Activated naive CD8-positive, alpha-beta T cell (primary cell): ENCODE measurements around the gene TERF2IP.
A peak's percentile ranks its signal among the peaks of the same experiment; 100 is the strongest.

Experiments used
- H3K27ac Mint-ChIP-seq: one replicate; pipeline ENCODE4 v1.8.0; 2021; ENCODE audit warnings: mixed read lengths
- H3K27me3 Mint-ChIP-seq: one replicate; pipeline ENCODE4 v1.8.0; 2021; ENCODE audit warnings: mixed read lengths
- H3K36me3 Mint-ChIP-seq: one replicate; pipeline ENCODE4 v1.8.0; 2021; ENCODE audit warnings: mixed read lengths
- H3K4me1 Mint-ChIP-seq: one replicate; pipeline ENCODE4 v1.8.0; 2021; ENCODE audit warnings: low read depth, mixed read lengths
- H3K4me3 Mint-ChIP-seq: one replicate; pipeline ENCODE4 v1.8.0; 2021; ENCODE audit warnings: mild to moderate bottlenecking, mixed read lengths
- H3K9me3 Mint-ChIP-seq: one replicate; pipeline ENCODE4 v1.8.0; 2021; ENCODE audit warnings: low read depth, mixed read lengths

The TERF2IP gene, protein sequence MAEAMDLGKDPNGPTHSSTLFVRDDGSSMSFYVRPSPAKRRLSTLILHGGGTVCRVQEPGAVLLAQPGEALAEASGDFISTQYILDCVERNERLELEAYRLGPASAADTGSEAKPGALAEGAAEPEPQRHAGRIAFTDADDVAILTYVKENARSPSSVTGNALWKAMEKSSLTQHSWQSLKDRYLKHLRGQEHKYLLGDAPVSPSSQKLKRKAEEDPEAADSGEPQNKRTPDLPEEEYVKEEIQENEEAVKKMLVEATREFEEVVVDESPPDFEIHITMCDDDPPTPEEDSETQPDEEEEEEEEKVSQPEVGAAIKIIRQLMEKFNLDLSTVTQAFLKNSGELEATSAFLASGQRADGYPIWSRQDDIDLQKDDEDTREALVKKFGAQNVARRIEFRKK

DNA sequence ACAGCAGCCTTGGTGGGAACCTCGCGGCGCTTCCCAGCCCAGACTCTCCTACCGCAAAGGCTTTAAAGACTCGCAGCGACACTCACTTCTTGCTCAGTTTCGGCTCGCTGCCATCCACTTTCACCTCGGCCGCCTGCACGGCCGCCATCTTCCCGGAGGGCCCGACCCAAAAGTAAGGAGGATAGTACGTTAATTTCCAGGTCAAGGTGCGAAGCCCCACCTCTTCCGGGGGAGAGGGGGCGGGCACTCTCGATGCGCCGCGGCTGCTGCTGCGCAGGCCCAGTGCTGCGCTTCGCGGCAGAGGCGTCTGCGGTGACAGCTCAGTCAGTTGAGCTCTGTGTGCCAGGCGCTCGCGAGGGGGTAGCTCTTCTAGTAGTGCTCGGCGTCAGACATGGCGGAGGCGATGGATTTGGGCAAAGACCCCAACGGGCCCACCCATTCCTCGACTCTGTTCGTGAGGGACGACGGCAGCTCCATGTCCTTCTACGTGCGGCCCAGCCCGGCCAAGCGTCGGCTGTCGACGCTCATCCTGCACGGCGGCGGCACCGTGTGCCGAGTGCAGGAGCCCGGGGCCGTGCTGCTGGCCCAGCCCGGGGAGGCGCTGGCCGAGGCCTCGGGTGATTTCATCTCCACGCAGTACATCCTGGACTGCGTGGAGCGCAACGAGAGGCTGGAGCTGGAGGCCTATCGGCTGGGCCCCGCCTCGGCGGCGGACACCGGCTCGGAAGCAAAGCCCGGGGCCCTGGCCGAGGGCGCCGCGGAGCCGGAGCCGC lies at the start of gene TERF2IP, which contains the start of gene KARS1:
Gene TERF2IP, plus strand, starts transcription at position 282 of the 773 bp plus-strand sequence. Its CDS starts 110 bp downstream, at position 392.
Gene KARS1, minus strand, starts transcription at position 174 of the 773 bp plus-strand sequence. Its CDS starts 26 bp downstream, at position 148.
- H3K4me3 Mint-ChIP-seq = peak within 1 kb of the TSS; percentile 98
- no peaks in the 10 kb centered on the region for H3K9me3 Mint-ChIP-seq
- peak within 1 kb of the TSS; percentile 99 for H3K27ac Mint-ChIP-seq
- H3K36me3 Mint-ChIP-seq = peaks cover 12% of the 10 kb centered on the region
- H3K4me1 Mint-ChIP-seq = peaks cover 59% of the 10 kb centered on the region
- H3K27me3 Mint-ChIP-seq = no peaks in the 10 kb centered on the region

DNA sequence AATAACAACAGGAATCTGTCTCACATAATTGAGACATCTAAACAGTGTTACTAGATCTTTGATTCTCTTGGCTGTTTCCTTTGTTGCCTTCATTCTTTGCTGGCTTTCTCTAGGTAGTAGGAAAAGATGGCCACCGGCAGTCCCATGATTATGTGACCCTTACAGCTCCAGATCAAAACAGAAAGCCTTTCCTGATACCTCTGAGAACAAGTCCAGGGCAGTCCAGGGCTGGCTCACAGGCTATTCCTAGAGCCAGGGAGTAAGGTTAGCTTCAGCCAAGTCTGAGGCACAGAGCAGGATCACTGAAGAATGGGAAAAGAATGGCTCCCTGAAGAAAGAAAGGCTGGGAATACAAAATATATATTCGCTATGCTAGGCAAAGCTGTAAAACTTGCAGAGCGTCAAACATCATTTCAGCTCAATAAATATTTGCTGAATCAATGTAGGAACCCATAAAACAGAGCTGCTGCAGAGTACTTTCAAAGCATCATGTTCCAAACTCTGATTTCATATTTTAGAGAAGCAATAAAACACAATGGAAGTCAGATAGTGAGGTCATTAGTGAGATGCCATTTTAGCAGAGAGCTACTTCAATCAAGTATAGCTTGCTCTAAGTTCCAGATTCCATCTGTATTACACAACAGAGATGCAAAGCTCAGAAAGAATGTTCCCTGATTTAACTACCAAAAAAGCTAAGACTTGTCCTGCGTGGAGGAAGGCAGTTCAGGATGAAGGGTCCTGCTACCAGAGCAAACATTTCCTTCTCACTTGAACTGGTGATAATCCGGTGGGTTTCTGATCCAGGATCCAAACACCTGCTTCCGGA lies 47.9 kb upstream of the TERF2IP start:
- H3K36me3 Mint-ChIP-seq = peaks cover 38% of the 10 kb centered on the region
- no peak overlapping the region for H3K4me3 Mint-ChIP-seq

DNA sequence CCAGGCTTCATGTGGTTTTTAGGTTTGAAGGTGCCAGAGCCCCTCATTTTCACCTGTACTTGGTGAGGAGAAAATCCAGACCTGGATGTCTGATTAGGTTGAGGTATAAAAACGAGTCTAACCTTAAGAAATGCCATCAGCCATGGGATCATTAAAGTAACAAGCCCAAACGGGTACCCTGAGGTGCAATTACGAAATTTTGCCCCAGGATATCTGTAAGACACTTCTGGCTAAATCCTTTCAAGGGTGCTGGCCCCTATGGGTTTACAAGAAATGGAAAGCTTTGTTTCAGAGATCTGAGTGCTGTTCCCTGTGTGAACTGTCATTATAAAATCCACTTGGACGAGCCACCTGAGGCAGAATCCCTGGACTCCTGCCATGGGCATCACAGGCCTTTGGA lies 44.3 kb upstream of the TERF2IP start:
- H3K4me1 Mint-ChIP-seq = no peaks in the 10 kb centered on the region
- no peaks in the 10 kb centered on the region for H3K27me3 Mint-ChIP-seq
- no peak overlapping the region for H3K27ac Mint-ChIP-seq
- H3K4me3 Mint-ChIP-seq = no peak overlapping the region
- H3K36me3 Mint-ChIP-seq = peaks cover 32% of the 10 kb centered on the region
- H3K9me3 Mint-ChIP-seq = peaks cover 9% of the 10 kb centered on the region

More for the DNA sequence above, 47.9 kb upstream of the TERF2IP start:
- peaks cover 3% of the 10 kb centered on the region for H3K4me1 Mint-ChIP-seq
- no peaks in the 10 kb centered on the region for H3K27me3 Mint-ChIP-seq
- no peak overlapping the region for H3K27ac Mint-ChIP-seq
- peaks cover 9% of the 10 kb centered on the region for H3K9me3 Mint-ChIP-seq

DNA sequence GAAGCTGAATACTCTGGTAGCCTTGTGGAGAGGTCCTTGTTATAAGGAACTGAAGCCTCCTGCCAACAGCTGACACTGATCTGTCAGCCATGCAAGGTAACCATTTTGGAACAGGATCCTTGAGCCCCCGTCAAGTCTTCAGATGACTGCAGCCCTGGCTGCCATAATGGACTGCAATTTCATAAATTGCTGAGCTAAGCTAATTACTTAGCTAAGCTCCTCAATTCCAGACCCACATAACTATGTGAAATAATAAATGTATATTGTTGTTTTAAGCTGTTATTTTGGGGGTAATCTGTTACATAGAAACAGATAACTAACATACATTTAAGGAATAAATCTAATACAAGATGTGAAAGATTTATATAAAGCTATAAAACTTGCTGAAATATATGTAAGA lies 41.1 kb upstream of the TERF2IP start:
- H3K9me3 Mint-ChIP-seq = peaks cover 9% of the 10 kb centered on the region
- H3K27ac Mint-ChIP-seq = no peak overlapping the region
- no peak overlapping the region for H3K4me3 Mint-ChIP-seq
- peaks cover 27% of the 10 kb centered on the region for H3K36me3 Mint-ChIP-seq
- H3K27me3 Mint-ChIP-seq = no peaks in the 10 kb centered on the region
- no peaks in the 10 kb centered on the region for H3K4me1 Mint-ChIP-seq

DNA sequence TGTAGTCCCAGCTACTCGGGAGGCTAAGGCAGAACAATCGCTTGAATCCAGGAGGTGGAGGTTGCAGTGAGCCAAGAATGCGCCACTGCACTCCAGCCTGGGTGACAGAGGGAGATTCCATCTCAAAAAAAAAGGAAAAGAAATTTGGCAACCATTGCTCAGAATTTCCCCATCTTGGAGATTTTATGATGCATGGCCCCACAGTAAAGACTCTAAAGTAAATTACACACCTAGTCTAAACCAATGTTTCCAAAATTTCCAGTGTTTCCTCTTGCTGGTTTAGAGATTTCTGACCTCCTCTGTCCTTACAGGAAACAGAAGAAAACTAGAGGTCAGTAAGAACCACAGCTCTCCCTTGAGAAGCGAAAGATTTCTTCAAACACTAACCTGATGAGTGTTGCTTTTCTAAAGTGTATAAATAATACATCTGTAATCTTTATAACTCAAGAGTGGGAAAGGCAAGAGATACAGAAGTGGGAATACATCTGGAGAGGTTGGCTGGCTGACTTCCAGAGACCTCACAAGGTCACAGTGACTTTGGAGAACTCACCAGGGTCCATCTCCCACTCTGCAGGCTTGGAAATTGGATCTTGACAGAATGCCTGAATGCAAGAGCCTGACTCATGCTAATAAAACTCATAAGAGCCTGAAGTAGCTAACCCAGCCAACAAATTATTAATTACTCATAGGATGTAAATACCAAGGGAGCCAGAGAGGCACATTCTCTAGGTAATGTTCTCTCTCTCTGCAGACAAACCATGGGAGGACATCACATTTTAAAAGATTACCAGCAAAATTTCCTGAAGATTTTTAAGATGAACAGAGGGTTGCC lies 33.3 kb upstream of the TERF2IP start:
- H3K36me3 Mint-ChIP-seq = peaks cover 5% of the 10 kb centered on the region
- no peaks in the 10 kb centered on the region for H3K27me3 Mint-ChIP-seq
- no peak overlapping the region for H3K4me3 Mint-ChIP-seq
- H3K9me3 Mint-ChIP-seq = no peaks in the 10 kb centered on the region
- H3K4me1 Mint-ChIP-seq = peaks cover 8% of the 10 kb centered on the region
- H3K27ac Mint-ChIP-seq = no peak overlapping the region

DNA sequence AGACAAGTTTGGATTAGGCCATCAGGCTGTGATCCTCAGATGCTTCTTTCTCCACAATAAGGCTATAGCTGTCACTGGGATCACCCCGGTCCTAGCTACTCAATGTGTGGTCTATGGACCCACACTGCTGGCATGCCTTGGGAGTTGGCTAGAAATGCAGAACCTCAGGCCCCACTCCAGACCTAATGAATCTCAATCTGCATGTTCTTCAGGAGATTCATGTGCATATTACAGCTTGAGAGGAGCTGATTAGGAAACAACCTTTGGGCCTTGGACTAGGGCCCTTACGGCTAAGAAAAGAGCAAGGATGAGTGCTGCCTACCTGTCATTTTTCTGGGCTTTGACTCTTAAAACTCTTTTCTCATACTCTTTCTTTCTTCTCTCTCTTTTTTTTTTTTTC lies 32.0 kb upstream of the TERF2IP start:
- H3K27ac Mint-ChIP-seq = no peak overlapping the region
- peaks cover 15% of the 10 kb centered on the region for H3K4me1 Mint-ChIP-seq
- H3K36me3 Mint-ChIP-seq = peaks cover 10% of the 10 kb centered on the region
- H3K27me3 Mint-ChIP-seq = no peaks in the 10 kb centered on the region
- H3K4me3 Mint-ChIP-seq = no peak overlapping the region
- H3K9me3 Mint-ChIP-seq = no peaks in the 10 kb centered on the region

DNA sequence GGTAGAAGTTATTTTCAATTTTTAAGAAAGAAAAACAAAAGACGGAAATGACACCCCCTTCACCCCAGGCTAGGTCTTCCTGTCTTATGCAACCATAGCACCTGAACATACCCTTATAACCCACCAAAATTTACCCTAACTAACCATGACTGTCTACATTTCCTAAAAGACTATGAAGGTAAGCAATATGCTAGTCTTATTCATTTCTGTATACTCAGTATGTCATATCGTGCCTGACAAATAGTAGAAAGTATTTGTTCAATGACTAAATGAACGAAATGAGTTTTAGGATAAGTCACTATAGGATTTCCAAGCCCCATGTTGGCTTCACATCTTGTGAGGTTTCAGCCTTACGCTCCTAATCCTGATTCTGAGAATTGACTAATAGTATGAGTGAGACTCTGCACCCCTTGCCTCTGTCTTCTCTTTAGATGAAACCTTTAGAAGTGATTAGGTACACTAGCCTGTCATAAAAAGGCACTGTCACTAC lies 31.0 kb upstream of the TERF2IP start:
- peaks cover 10% of the 10 kb centered on the region for H3K36me3 Mint-ChIP-seq
- H3K27ac Mint-ChIP-seq = peak overlapping the region; percentile 75
- peaks cover 25% of the 10 kb centered on the region for H3K4me1 Mint-ChIP-seq
- no peaks in the 10 kb centered on the region for H3K9me3 Mint-ChIP-seq
- H3K4me3 Mint-ChIP-seq = peak overlapping the region; percentile 33
- no peaks in the 10 kb centered on the region for H3K27me3 Mint-ChIP-seq

DNA sequence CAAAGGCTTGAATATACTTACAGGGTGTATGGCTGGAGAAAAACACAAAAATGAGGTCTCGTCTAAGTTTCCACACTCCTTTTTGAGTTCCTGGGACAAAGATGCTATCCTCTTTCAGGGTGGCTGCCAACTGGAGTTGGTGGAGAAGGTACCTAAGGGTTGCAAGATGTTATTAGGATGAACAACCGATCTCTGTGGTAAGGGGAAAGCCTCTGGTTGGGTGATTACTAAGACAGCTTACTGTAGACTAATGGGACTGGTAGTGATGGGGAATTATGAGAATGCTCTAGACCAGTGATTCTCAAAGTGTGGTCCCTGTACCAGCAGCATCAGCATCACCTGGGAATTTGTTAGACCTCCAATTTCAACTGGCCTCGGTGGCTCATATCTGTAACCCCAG lies 30.5 kb upstream of the TERF2IP start:
- peaks cover 30% of the 10 kb centered on the region for H3K4me1 Mint-ChIP-seq

DNA sequence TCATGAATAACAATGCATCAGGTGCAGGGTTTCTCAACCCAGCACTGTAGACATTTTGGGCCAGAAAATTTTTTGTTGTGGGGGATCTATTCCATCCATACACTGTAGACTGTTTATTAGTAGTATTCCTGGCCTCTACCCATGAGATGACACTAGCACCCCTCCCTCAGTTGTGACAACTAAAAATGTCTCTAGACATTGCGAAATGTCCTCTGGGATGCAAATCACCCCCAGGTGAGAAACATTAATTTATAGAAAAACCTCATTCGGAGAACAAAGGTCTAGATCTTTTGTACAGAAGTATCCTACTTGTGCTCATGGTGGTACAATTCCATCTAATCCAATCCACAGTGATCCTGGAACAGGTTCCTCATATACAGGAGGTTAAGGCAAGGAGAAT lies 28.8 kb upstream of the TERF2IP start:
- Mint-ChIP-seq H3K27me3 (no peaks in the 10 kb centered on the region), H3K4me3 (no peak overlapping the region), H3K9me3 (no peaks in the 10 kb centered on the region), H3K36me3 (peaks cover 10% of the 10 kb centered on the region), H3K4me1 (peaks cover 40% of the 10 kb centered on the region), H3K27ac (no peak overlapping the region)

More for the DNA sequence above, 30.5 kb upstream of the TERF2IP start:
- Mint-ChIP-seq H3K27me3 (no peaks in the 10 kb centered on the region), H3K27ac (peak overlapping the region; percentile 75), H3K36me3 (peaks cover 10% of the 10 kb centered on the region), H3K4me3 (peak overlapping the region; percentile 23), H3K9me3 (no peaks in the 10 kb centered on the region)

DNA sequence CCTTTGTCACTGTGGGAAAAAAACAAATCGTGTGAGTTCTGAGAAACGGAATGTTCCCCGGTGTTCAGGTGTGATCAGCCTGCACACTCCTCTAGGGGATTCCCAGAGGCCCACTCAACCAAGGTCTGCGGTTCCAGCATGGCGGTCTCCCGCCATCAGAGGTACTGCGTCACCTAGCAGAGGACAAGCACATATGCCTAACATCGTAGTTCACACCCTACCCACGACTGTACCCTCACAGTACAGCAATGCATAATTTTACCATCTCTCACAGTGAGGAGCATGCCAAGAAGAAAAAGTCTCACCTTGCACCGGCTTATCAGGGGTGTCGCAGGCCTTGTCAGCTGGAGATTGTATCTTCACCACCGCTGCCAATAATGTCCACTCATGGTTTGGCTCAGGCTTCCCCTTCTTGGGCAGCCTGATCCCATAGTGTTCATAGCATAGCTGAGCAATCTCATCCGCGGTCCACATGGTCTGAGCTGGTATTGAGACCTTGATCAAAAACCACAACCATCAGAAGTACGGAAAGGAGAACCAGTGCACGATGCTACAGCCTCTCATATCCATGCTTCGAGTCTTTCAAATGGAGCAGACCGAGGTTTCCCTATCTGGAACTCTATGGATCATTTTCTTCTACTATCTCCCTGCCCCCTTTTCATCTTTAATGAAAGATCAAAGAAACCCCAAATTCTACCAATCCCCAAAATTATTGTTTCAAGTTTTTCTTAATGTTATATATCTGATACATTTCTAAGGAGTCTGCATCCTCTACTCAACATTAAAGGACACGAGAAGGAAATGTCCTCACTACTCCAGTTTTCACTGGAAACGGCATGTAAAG lies 27.0 kb upstream of the TERF2IP start:
- Mint-ChIP-seq H3K27me3 (no peaks in the 10 kb centered on the region), H3K36me3 (peaks cover 13% of the 10 kb centered on the region), H3K9me3 (no peaks in the 10 kb centered on the region), H3K27ac (peak overlapping the region; percentile 73), H3K4me1 (peaks cover 41% of the 10 kb centered on the region), H3K4me3 (peak overlapping the region; percentile 97)

DNA sequence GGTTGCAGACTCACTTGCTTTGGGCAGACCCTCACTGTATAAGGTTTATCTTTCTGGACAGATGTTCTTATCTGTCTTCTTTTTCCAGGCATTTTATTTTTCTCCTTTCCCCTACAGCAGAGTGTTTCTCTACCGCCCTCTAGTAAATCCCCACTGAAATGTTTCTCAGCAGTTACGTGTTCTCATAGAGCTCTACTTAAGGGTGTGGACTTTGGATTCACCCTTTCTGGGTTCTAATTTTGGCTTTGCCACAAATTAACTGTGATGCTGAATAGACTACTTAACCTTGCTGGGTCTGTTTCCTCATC lies 26.4 kb upstream of the TERF2IP start:
- peaks cover 18% of the 10 kb centered on the region for H3K36me3 Mint-ChIP-seq
- H3K27ac Mint-ChIP-seq = peak overlapping the region; percentile 95
- H3K4me3 Mint-ChIP-seq = peak overlapping the region; percentile 97
- no peaks in the 10 kb centered on the region for H3K27me3 Mint-ChIP-seq
- H3K9me3 Mint-ChIP-seq = no peaks in the 10 kb centered on the region
- peaks cover 43% of the 10 kb centered on the region for H3K4me1 Mint-ChIP-seq

DNA sequence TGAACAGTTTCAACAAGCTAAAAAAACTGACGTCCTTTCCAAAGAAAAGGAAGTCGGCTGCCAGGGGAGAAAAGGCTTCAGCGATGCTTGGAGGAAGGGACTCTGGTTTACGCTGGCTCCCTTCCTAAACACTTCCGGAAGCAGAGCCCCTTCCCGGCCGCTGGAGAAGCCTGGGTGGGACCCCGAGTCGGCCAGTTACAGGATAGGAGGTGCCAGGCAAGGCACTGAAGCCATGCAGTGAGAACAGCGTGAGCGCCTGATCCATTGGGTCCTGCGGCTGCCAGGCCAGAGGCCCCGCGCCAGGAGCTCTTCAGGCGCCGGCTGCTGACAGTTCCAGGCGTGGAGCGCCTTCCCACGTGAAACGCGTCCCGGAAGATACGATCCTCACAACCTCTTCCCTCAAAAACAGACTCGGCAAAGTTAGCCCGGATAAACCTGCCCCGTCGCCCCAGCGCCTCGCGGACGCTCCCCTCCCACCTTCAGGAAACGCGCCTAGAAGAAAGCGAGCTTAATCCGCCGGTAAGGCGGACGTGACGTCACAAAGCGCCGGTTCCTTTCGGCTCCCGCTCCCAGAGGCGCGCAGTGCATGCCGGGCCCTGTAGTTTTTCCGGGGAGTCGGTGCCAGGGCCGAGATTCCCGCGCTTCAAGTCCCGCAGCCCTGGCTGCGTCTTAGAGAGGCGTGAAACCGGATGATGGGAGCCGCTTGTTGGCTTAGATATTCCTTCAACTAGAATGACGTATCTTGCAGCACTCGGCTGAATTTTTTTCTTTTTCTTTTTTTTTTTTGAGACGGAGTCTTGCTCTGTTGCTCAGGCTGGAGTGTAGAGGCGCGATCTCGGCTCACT lies 24.6 kb upstream of the TERF2IP start, which contains the start of gene ADAT1:
Gene ADAT1, minus strand, starts transcription at position 521 of the 845 bp plus-strand sequence. CDS start 2,482 bp downstream, outside the sequence.
- H3K36me3 Mint-ChIP-seq = peaks cover 26% of the 10 kb centered on the region
- no peaks in the 10 kb centered on the region for H3K27me3 Mint-ChIP-seq
- H3K4me3 Mint-ChIP-seq = peak within 1 kb of the TSS; percentile 97

More for the DNA sequence above, 24.6 kb upstream of the TERF2IP start, which contains the start of gene ADAT1:
- Mint-ChIP-seq H3K4me1 (peaks cover 54% of the 10 kb centered on the region), H3K9me3 (no peaks in the 10 kb centered on the region), H3K27ac (peak within 1 kb of the TSS; percentile 95)
